ENCODE data around the gene PTK7.

DNA sequence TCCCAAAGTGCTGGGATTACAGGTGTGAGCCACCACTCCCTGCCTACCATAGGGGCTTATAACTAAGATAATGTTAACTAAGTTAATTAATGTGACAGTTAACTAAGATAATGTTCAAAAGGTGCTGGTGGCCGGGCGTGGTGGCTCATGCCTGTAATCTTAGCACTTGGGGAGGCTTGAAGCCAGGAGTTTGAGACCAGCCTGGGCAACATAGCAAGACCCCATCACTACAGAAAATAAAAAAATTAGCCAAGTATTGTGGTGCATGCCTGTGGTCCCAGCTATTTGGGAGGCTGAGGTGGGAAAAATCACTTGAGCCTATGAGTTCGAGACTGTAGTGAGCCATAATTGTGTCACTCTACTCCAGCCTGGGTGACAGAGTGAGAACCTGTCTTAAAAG, 62.2 kb downstream of the PTK7 start:
- TF ChIP-seq FOXK2 (IDR thresholded peaks at IDR 0.05), result no peak
- TF ChIP-seq FOXM1 (IDR thresholded peaks at IDR 0.05; ENCODE audit: borderline replicate concordance), result no peak
- no peak for TF ChIP-seq NFRKB (IDR thresholded peaks at IDR 0.05)

All from HEK293T (cell line).